Trophoblast cell (in vitro differentiated cells and primary cell): ENCODE data around the gene HOXA6.

Source experiments
- DNase-seq, 2 donors: peaks; one replicate each; pipeline ENCODE4 v3.0.0-alpha.2; 2016
- H2AFZ ChIP-seq: 2 replicates; pipeline ENCODE4 v1.6.1; 2013; ENCODE audit warnings: low read length, moderate library complexity, mild to moderate bottlenecking; ENCODE audit not compliant: insufficient read depth, poor library complexity
- H2AK5ac ChIP-seq: 2 replicates; pipeline ENCODE4 v1.6.1; 2013; ENCODE audit warnings: mild to moderate bottlenecking, low read length
- H2BK120ac ChIP-seq: 2 replicates; pipeline ENCODE4 v1.6.1; 2013; ENCODE audit warnings: low read length, mild to moderate bottlenecking, moderate library complexity; ENCODE audit not compliant: insufficient read depth, poor library complexity
- H2BK12ac ChIP-seq: 2 replicates; pipeline ENCODE4 v1.6.1; 2013; ENCODE audit warnings: mild to moderate bottlenecking, low read length, moderate library complexity
- H2BK5ac ChIP-seq: 2 replicates; pipeline ENCODE4 v1.6.1; 2013; ENCODE audit warnings: low read length, low read depth, moderate library complexity, mild to moderate bottlenecking; ENCODE audit not compliant: poor library complexity
- H3K14ac ChIP-seq: 2 replicates; pipeline ENCODE4 v1.6.1; 2013; ENCODE audit warnings: mild to moderate bottlenecking, low read length
- H3K18ac ChIP-seq: 2 replicates; pipeline ENCODE4 v1.6.1; 2013; ENCODE audit warnings: mild to moderate bottlenecking, low read length
- H3K23ac ChIP-seq: 2 replicates; pipeline ENCODE4 v1.6.1; 2013; ENCODE audit warnings: low read length
- H3K27ac ChIP-seq: 2 replicates; pipeline ENCODE4 v1.5.1; 2013; ENCODE audit warnings: low read depth, mild to moderate bottlenecking, inconsistent platforms, low read length, moderate library complexity
- H3K27me3 ChIP-seq: 2 replicates; pipeline ENCODE4 v1.6.1; 2013; ENCODE audit warnings: inconsistent platforms, mild to moderate bottlenecking, low read length, moderate library complexity; ENCODE audit not compliant: insufficient read depth
- H3K36me3 ChIP-seq, 2 experiments: 1 replicate in 1 of 2; 2 replicates in 1 of 2; pipeline ENCODE4 v1.6.1; 2013; ENCODE audit warnings: low read length in 2 of 2, mild to moderate bottlenecking in 2 of 2, moderate library complexity in 1 of 2; ENCODE audit not compliant: insufficient read depth in 2 of 2, control insufficient read depth in 1 of 2
- H3K4ac ChIP-seq: 2 replicates; pipeline ENCODE4 v1.6.1; 2013; ENCODE audit warnings: low read depth, mild to moderate bottlenecking, low read length, moderate library complexity
- H3K4me1 ChIP-seq, 2 experiments: 1 replicate in 1 of 2; 2 replicates in 1 of 2; pipeline ENCODE4 v1.6.1; 2013; ENCODE audit warnings: low read length in 2 of 2, mild to moderate bottlenecking in 2 of 2, moderate library complexity in 1 of 2; ENCODE audit not compliant: insufficient read depth in 2 of 2, control insufficient read depth in 1 of 2
- H3K4me2 ChIP-seq: 2 replicates; pipeline ENCODE4 v1.6.1; 2013; ENCODE audit warnings: inconsistent platforms, mild to moderate bottlenecking, low read length, moderate library complexity
- H3K4me3 ChIP-seq: 2 replicates; pipeline ENCODE4 v1.5.1; 2013; ENCODE audit warnings: mild to moderate bottlenecking, low read depth, low read length, inconsistent platforms
- H3K79me1 ChIP-seq: one replicate; pipeline ENCODE4 v1.6.1; 2013; ENCODE audit warnings: low read length
- H3K79me2 ChIP-seq: 2 replicates; pipeline ENCODE4 v1.6.1; 2013; ENCODE audit warnings: low read length, mild to moderate bottlenecking; ENCODE audit not compliant: control insufficient read depth, insufficient read depth, poor library complexity
- H3K9ac ChIP-seq: 2 replicates; pipeline ENCODE4 v1.6.1; 2013; ENCODE audit warnings: mild to moderate bottlenecking, low read length
- H3K9me3 ChIP-seq: 2 replicates; pipeline ENCODE4 v1.6.1; 2013; ENCODE audit warnings: low read depth, mild to moderate bottlenecking, control low read depth, inconsistent platforms, low read length; ENCODE audit not compliant: insufficient read depth
- H4K12ac ChIP-seq: 2 replicates; pipeline ENCODE4 v1.6.1; 2013; ENCODE audit warnings: low read depth, mild to moderate bottlenecking, low read length, moderate library complexity
- H4K8ac ChIP-seq: 2 replicates; pipeline ENCODE4 v1.6.1; 2013; ENCODE audit warnings: low read depth, mild to moderate bottlenecking, low read length, moderate library complexity
- H4K91ac ChIP-seq: one replicate; pipeline ENCODE4 v1.6.1; 2013; ENCODE audit warnings: low read depth, mild to moderate bottlenecking, low read length, moderate library complexity
- WGBS: extraction: QIAGEN DNeasy Blood & Tissue Kit; methylation state at CpG from one replicate; pipeline ENCODE4 v1.1.7; 2013; ENCODE audit warnings: missing lambda C conversion rate; ENCODE audit not compliant: insufficient read length, insufficient coverage; ENCODE audit errors: extremely low coverage; 5-methylcytosine and 5-hydroxymethylcytosine counted together

Gene HOXA6

DNA sequence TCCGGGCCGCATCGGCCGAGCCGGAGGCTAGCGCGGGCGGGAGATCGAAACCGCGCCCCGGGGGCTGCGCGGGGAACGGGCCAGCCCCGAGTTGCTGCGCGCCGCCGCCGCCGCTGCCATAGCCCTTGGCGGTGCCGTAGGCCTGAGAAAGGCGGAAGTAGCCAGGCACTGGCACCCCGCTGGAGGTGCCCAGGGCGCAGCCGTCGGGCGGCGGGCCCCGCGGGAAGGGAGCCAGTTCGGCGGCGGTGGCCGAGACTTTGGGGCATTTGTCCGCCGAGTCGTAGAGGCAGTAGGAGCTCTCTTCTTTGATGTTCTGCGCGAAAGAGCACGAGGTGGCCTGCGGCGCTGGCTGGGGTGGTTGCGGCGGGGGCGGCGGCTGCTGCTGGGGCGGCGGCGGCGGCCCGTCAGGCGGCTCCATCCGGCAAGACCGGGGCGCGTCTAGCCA, 26.0 kb upstream of the HOXA6 start:
- Histone ChIP-seq H4K12ac (no peak overlapping the region), H2BK12ac (no peak overlapping the region), H3K4me3 (peak overlapping the region; percentile 25), H3K27ac (no peak overlapping the region), H3K79me1 (no peaks in the 10 kb centered on the region), H3K4me1 (peaks cover 6 to 20% of the 10 kb centered on the region in 2 experiments), H3K14ac (no peak overlapping the region), H2BK120ac (no peak overlapping the region), H3K9me3 (peaks cover 44% of the 10 kb centered on the region), H2AK5ac (no peak overlapping the region), H3K23ac (no peak overlapping the region), H3K9ac (no peak overlapping the region), H3K36me3 (no peaks in the 10 kb centered on the region), H3K27me3 (peaks cover 88% of the 10 kb centered on the region), H3K4ac (no peak overlapping the region), H2BK5ac (no peak overlapping the region), H3K4me2 (peak overlapping the region; percentile 51), H4K91ac (no peak overlapping the region), H4K8ac (no peak overlapping the region), H3K79me2 (no peaks in the 10 kb centered on the region), H2AFZ (peak overlapping the region; percentile 54), H3K18ac (no peak overlapping the region)
- no CpG with 5 or more reads among the region's 59 CpGs for WGBS
- peak in 1 of 2 donors; percentile 40 for DNase-seq

DNA sequence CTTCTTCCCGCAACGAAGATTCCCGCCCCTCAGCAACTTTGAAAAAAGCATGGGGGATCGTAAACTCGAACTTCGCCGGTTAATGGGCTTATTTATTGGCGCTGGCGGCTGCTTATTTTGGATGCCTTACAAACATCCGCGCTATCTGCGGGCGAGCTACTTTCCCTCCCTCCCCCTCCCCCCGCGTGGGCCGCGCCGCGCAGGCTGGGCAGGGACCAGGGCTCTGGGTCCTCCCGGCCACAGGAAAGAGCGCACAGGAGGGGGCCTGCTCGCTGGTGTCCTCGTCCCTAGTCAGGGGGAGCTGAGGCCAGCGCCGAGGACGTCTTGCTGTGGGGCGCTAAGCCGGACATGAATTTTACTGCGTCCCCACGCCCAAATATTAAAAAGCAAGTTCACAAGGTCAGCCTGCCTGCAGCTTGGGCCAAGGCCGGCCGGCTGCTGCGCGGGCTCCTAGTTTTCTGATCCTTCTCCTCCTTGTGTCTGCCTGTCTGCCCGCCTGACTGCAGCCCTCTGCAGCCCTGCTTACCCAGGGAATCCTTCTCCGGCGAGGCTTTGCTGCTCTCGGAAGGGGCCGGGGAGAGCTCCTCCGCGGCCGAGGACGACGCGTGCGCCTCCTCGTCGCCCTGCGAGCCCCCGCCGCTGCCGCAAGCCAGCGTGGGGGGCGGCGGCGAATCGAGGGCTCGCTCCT, 25.4 kb upstream of the HOXA6 start:
- Histone ChIP-seq H4K91ac (no peak overlapping the region), H3K27ac (no peak overlapping the region), H2BK5ac (no peak overlapping the region), H3K79me1 (no peaks in the 10 kb centered on the region), H2AK5ac (no peak overlapping the region), H3K4me2 (peak overlapping the region; percentile 51), H4K8ac (no peak overlapping the region), H3K4ac (no peak overlapping the region), H2AFZ (peak overlapping the region; percentile 54), H3K18ac (no peak overlapping the region), H3K9ac (no peak overlapping the region), H3K36me3 (no peaks in the 10 kb centered on the region), H3K23ac (no peak overlapping the region), H3K9me3 (peaks cover 48% of the 10 kb centered on the region), H3K27me3 (peaks cover 90% of the 10 kb centered on the region), H2BK12ac (no peak overlapping the region), H3K14ac (no peak overlapping the region), H3K4me1 (peaks cover 6 to 20% of the 10 kb centered on the region in 2 experiments), H3K79me2 (no peaks in the 10 kb centered on the region), H3K4me3 (peak overlapping the region; percentile 25), H2BK120ac (no peak overlapping the region), H4K12ac (no peak overlapping the region)
- WGBS = no CpG with 5 or more reads among the region's 58 CpGs
- peak in 1 of 2 donors; percentile 39 for DNase-seq

DNA sequence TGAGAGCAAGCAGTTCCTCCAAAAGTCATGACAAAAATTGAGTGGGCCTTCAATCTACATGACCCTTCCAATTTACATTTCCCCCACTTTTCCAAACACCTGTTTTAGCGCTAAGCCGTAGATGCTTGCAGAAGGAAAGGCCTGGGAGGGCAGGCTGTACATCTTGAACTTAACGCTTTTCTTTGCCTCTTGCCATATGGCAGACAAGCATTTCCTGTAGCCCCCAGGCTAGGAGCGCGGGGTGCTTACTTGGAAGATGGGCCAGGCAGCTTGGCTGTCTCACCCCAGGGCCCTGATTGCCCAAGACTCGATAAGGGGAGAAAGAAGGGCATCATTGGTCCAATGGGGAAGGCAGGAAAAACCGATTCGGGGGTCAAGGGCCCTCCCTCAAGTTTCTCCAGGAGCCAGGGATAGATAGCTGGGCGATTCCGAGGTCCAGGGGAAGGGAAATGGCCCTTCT, 24.8 kb upstream of the HOXA6 start:
- no peak overlapping the region for H4K91ac ChIP-seq
- H3K36me3 ChIP-seq = no peaks in the 10 kb centered on the region
- H4K12ac ChIP-seq = no peak overlapping the region
- H4K8ac ChIP-seq = no peak overlapping the region
- no peaks in the 10 kb centered on the region for H3K79me2 ChIP-seq
- H2AFZ ChIP-seq = no peak overlapping the region
- H2BK5ac ChIP-seq = no peak overlapping the region
- H3K9me3 ChIP-seq = peaks cover 48% of the 10 kb centered on the region
- H3K14ac ChIP-seq = no peak overlapping the region
- no peaks in the 10 kb centered on the region for H3K79me1 ChIP-seq
- H2BK12ac ChIP-seq = no peak overlapping the region
- no peak overlapping the region for H3K4me2 ChIP-seq
- no peak overlapping the region for H3K18ac ChIP-seq
- peaks cover 6 to 20% of the 10 kb centered on the region in 2 experiments for H3K4me1 ChIP-seq
- H3K9ac ChIP-seq = no peak overlapping the region
- no peak overlapping the region for H3K23ac ChIP-seq
- H3K27me3 ChIP-seq = peaks cover 89% of the 10 kb centered on the region
- no peak overlapping the region for H3K4me3 ChIP-seq
- WGBS = no CpG with 5 or more reads among the region's 10 CpGs
- no peak overlapping the region for H2AK5ac ChIP-seq
- no peak overlapping the region for H2BK120ac ChIP-seq
- no peak for DNase-seq
- H3K4ac ChIP-seq = no peak overlapping the region
- no peak overlapping the region for H3K27ac ChIP-seq

DNA sequence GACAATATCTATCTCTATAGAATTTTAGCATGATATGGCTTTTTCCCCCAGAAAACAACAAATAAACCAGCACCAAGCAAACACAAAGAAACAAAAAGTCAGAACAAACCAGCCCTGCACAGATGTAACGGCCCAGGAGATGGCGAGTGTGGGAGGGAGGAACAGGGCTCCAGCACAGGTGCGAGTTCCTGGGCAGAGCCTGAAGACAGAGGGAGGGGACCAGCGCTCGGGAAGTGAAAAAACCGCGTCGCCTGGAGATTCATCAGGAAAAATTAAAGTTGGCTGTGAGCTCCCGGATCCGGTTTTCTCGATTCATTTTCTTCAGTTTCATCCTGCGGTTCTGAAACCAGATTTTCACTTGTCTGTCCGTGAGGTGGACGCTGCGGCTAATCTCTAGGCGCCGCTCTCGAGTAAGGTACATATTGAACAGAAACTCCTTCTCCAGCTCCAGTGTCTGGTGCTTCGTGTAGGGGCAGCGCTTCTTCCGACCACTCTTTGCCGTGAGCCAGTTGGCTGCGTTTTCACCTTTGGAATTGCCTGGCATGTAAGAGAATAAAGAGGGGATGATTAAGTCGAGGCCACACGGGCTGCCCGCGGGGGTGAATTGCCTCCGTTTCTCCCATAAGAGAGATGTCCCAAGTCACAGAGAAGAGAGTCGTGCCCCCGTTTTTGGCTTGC, 24.2 kb upstream of the HOXA6 start:
- Histone ChIP-seq H3K4me1 (peaks cover 6 to 20% of the 10 kb centered on the region in 2 experiments), H3K27ac (no peak overlapping the region), H3K4me3 (no peak overlapping the region), H2AFZ (no peak overlapping the region), H2BK120ac (no peak overlapping the region), H3K14ac (no peak overlapping the region), H2BK5ac (no peak overlapping the region), H3K4me2 (no peak overlapping the region), H3K18ac (no peak overlapping the region), H2BK12ac (no peak overlapping the region), H3K36me3 (no peaks in the 10 kb centered on the region), H4K8ac (no peak overlapping the region), H3K23ac (no peak overlapping the region), H3K79me2 (no peaks in the 10 kb centered on the region), H3K79me1 (no peaks in the 10 kb centered on the region), H3K4ac (no peak overlapping the region), H3K9ac (no peak overlapping the region), H3K9me3 (peaks cover 46% of the 10 kb centered on the region), H4K12ac (no peak overlapping the region), H3K27me3 (peaks cover 89% of the 10 kb centered on the region), H2AK5ac (no peak overlapping the region), H4K91ac (no peak overlapping the region)
- peak in 1 of 2 donors; percentile 34 for DNase-seq
- no CpG with 5 or more reads among the region's 30 CpGs for WGBS
